Activated T-cell treated with anti-CD3 and anti-CD28 coated beads for 24 hours (primary cell): ENCODE measurements around the gene EXTL2.
"Not testable (repeated sequence)": the region's sequence is repeated elsewhere in the genome, so short reads cannot be mapped to it uniquely, and the experiment has no call there.

Experiments
- DNase-seq: peaks from one replicate; pipeline ENCODE4 v3.0.0-alpha.2; 2020; ENCODE audit warnings: low read depth

The EXTL2 gene

GRCh38 chr1:100855116-100855515 lies 39.5 kb downstream of the EXTL2 start:
- not testable (repeated sequence) for DNase-seq

- DNase-seq, result no peak
These were observed 41.7 kb downstream of the EXTL2 start for GRCh38 chr1:100852976-100853375.

- DNase-seq, result no peak
These were observed 42.9 kb downstream of the EXTL2 start for GRCh38 chr1:100851726-100852125.

GRCh38 chr1:100847361-100848082 lies 47.1 kb downstream of the EXTL2 start:
- no peak for DNase-seq

GRCh38 chr1:100843160-100843559 lies 51.5 kb downstream of the EXTL2 start:
- DNase-seq, result not testable (repeated sequence)

GRCh38 chr1:100835866-100836842 lies 58.5 kb downstream of the EXTL2 start:
- no peak for DNase-seq

- DNase-seq, result no peak
These were observed 59.6 kb downstream of the EXTL2 start for GRCh38 chr1:100834777-100835660.

GRCh38 chr1:100832694-100833428 lies 61.8 kb downstream of the EXTL2 start:
- no peak for DNase-seq

- DNase-seq, result not testable (repeated sequence)
These were observed 69.0 kb downstream of the EXTL2 start for GRCh38 chr1:100825666-100826065.
